ENCODE measurements around the gene DRD4. TPM values are rescaled to one million over a fixed set of nuclear protein-coding genes. Genes with fewer than 3 reads are reported as not detected.

The DRD4 gene
- total and polyA plus RNA-seq, 10 of the 15 experiments (the other 5 are each of a cell fraction or from before 2014, with no cell fraction given), result not detected

GRCh38 chr11:680970-681369 lies 43.9 kb downstream of the DRD4 start:
- ChIA-PET RAD21 (ENCODE audit: unreplicated experiment) (interaction anchor here (0.8 kb wide), 1 partner anchor 15 kb away, joined by 3 read pairs; the partner anchor contains the start of gene TMEM80), SMC1A (ENCODE audit: uncharacterized antibody, unreplicated experiment) (interaction anchor here (1.2 kb wide), 1 partner anchor 24 kb away, joined by 3 read pairs; no protein-coding TSS in a partner anchor), CTCF (interaction anchor here (1.2 to 1.3 kb wide), 2 partner anchors 14 to 19 kb away, joined by 3 to 4 read pairs; no protein-coding TSS in a partner anchor), POLR2A (no interaction called here)
- no peaks in the 10 kb centered on the region for H4K20me1 ChIP-seq (ENCODE audit: control insufficient read depth, insufficient read depth)
- no peak for TF ChIP-seq NR2C2 (IDR thresholded peaks at IDR 0.05; ENCODE audit: borderline replicate concordance, control insufficient read depth, insufficient read length, low read depth)
- TF ChIP-seq ZNF207 (IDR thresholded peaks at IDR 0.05; ENCODE audit: borderline replicate concordance), result no peak
- TF ChIP-seq BCLAF1 (IDR thresholded peaks at IDR 0.05), result no peak
- TF ChIP-seq, protein P1, sequence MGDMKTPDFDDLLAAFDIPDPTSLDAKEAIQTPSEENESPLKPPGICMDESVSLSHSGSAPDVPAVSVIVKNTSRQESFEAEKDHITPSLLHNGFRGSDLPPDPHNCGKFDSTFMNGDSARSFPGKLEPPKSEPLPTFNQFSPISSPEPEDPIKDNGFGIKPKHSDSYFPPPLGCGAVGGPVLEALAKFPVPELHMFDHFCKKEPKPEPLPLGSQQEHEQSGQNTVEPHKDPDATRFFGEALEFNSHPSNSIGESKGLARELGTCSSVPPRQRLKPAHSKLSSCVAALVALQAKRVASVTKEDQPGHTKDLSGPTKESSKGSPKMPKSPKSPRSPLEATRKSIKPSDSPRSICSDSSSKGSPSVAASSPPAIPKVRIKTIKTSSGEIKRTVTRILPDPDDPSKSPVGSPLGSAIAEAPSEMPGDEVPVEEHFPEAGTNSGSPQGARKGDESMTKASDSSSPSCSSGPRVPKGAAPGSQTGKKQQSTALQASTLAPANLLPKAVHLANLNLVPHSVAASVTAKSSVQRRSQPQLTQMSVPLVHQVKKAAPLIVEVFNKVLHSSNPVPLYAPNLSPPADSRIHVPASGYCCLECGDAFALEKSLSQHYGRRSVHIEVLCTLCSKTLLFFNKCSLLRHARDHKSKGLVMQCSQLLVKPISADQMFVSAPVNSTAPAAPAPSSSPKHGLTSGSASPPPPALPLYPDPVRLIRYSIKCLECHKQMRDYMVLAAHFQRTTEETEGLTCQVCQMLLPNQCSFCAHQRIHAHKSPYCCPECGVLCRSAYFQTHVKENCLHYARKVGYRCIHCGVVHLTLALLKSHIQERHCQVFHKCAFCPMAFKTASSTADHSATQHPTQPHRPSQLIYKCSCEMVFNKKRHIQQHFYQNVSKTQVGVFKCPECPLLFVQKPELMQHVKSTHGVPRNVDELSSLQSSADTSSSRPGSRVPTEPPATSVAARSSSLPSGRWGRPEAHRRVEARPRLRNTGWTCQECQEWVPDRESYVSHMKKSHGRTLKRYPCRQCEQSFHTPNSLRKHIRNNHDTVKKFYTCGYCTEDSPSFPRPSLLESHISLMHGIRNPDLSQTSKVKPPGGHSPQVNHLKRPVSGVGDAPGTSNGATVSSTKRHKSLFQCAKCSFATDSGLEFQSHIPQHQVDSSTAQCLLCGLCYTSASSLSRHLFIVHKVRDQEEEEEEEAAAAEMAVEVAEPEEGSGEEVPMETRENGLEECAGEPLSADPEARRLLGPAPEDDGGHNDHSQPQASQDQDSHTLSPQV (IDR thresholded peaks at IDR 0.05), result no peak
- no peak for TF ChIP-seq IKZF1 (conservative IDR thresholded peaks at IDR 0.05)
- no peak for TF ChIP-seq CHD4 (IDR thresholded peaks at IDR 0.05)
- no peak for TF ChIP-seq SPI1 (IDR thresholded peaks at IDR 0.05; ENCODE audit: borderline replicate concordance, insufficient read depth, low read depth, low read length)
- TF ChIP-seq NFYA (IDR thresholded peaks at IDR 0.05; ENCODE audit: borderline replicate concordance, low read depth, low read length), result no peak
- no peak for TF ChIP-seq ZSCAN29 (IDR thresholded peaks at IDR 0.05)
- no peak for TF ChIP-seq ETV6 (conservative IDR thresholded peaks at IDR 0.05 in 1 of 2, IDR thresholded peaks at IDR 0.05 in 1 of 2; ENCODE audit: borderline replicate concordance in 1 of 2, low read depth in 1 of 2)
- TF ChIP-seq, protein P2, sequence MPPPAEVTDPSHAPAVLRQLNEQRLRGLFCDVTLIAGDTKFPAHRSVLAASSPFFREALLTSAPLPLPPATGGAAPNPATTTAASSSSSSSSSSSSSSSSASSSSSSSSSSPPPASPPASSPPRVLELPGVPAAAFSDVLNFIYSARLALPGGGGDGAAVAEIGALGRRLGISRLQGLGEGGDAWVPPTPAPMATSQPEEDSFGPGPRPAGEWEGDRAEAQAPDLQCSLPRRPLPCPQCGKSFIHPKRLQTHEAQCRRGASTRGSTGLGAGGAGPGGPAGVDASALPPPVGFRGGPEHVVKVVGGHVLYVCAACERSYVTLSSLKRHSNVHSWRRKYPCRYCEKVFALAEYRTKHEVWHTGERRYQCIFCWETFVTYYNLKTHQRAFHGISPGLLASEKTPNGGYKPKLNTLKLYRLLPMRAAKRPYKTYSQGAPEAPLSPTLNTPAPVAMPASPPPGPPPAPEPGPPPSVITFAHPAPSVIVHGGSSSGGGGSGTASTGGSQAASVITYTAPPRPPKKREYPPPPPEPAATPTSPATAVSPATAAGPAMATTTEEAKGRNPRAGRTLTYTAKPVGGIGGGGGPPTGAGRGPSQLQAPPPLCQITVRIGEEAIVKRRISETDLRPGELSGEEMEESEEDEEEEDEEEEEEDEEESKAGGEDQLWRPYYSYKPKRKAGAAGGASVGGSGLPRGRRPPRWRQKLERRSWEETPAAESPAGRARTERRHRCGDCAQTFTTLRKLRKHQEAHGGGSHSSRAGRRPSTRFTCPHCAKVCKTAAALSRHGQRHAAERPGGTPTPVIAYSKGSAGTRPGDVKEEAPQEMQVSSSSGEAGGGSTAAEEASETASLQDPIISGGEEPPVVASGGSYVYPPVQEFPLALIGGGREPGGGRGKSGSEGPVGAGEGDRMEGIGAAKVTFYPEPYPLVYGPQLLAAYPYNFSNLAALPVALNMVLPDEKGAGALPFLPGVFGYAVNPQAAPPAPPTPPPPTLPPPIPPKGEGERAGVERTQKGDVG (CRISPR knock-in tag; IDR thresholded peaks at IDR 0.05), result no peak
- no peak for TF ChIP-seq FOXK2 (IDR thresholded peaks at IDR 0.05)
- no peak for TF ChIP-seq MEF2B (IDR thresholded peaks at IDR 0.05; ENCODE audit: partially characterized antibody, poor library complexity, severe bottlenecking)
- WGBS (ENCODE audit: insufficient coverage, insufficient replicate concordance, low lambda C conversion rate, missing lambda C conversion rate), result over 99% methylated on average over 13 of the region's 13 CpGs
- no peak overlapping the region for H3K9ac ChIP-seq (ENCODE audit: control insufficient read depth, insufficient read depth, low read length)
- H3K4me3 ChIP-seq, result no peak overlapping the region
- H3K27me3 ChIP-seq (replicated peaks in 1 of 2; ENCODE audit: control insufficient read depth in 2 of 2, insufficient read depth in 2 of 2, low read length in 1 of 2), result no peaks in the 10 kb centered on the region
- no peak overlapping the region for H3K4me2 ChIP-seq (ENCODE audit: control insufficient read depth, insufficient read depth)
- peaks cover 5 to 14% of the 10 kb centered on the region in 2 experiments; a peak in 3 of 4 replicates for H3K36me3 ChIP-seq (ENCODE audit: control insufficient read depth in 2 of 2, insufficient read depth in 2 of 2, low read length in 1 of 2)
- no peaks in the 10 kb centered on the region for H3K4me1 ChIP-seq (ENCODE audit: control insufficient read depth, insufficient read depth, low read length)
- BruUV-seq (replicated peaks), result no TSS peak
- FAIRE-seq, result no peak
- H3K79me2 ChIP-seq (ENCODE audit: control insufficient read depth, insufficient read depth, low read length), result no peaks in the 10 kb centered on the region
- intact Hi-C loops (cut with micrococcal nuclease; ENCODE audit: unreplicated experiment), result no loop called here
- no peak overlapping the region for H3K27ac ChIP-seq (ENCODE audit: control insufficient read depth, insufficient read depth)
- no peak overlapping the region for H2AFZ ChIP-seq (ENCODE audit: control insufficient read depth, low read depth, low read length)
- ATAC-seq, result no peak
- no peak for DNase-seq (ENCODE audit: low read depth, low spot score)
- in situ Hi-C loops (cut with MboI), result no loop called here
- no peaks in the 10 kb centered on the region for H3K9me3 ChIP-seq (replicated peaks; ENCODE audit: control insufficient read depth, insufficient read depth, low read length)
